ENCODE results near the gene SIRT7. TPM values are rescaled to one million over a fixed set of nuclear protein-coding genes. Genes with fewer than 3 reads are reported as not detected.

The SIRT7 gene
- total and polyA plus RNA-seq, 2 donors (not counting 3 experiments of a cell fraction or from before 2014, with no cell fraction given) = 11.6 to 28.8 TPM

DNA sequence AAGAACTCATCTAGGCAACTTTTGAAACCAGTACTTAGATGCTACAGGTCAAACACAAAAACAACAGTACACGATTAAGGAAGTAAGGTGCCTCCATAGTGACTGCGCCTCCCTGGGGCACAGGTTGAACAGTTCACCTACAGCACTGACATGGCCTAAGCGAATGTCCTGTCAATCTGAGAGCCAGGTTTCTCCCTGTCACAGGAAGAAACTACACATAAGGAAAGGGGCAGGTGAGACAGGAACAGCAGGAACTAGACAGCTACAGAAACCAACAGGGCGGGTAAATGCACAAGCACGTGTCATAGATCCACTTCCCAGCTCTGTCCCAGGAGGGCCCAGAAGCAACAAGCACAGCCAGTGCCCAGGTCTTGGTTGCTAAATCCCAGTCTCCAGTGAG is 38.9 kb downstream of the SIRT7 start:
- no peaks in the 10 kb centered on the region for H3K9me1 ChIP-seq (replicated peaks; ENCODE audit: control insufficient read depth, extremely low read depth, insufficient read depth, low read length)
- H2AFZ ChIP-seq (ENCODE audit: low read depth, low read length) = no peak overlapping the region
- peaks cover 3 to 4% of the 10 kb centered on the region in 2 experiments for H3K36me3 ChIP-seq (ENCODE audit: control insufficient read depth in 2 of 2, extremely low read depth in 1 of 2, insufficient read depth in 2 of 2, low read length in 2 of 2)
- H3K9ac ChIP-seq (replicated peaks; ENCODE audit: extremely low read depth, insufficient read depth, low read length) = no peak overlapping the region
- FAIRE-seq (no peak), DNase-seq (ENCODE audit: low read depth, low spot score) (no peak)
- H3K27me3 ChIP-seq (ENCODE audit: control insufficient read depth in 2 of 2, insufficient read depth in 2 of 2, low read length in 2 of 2) = no peaks in the 10 kb centered on the region
- no peak overlapping the region for H3K27ac ChIP-seq (ENCODE audit: insufficient read depth, low read depth, low read length)
- no peaks in the 10 kb centered on the region for H3K9me3 ChIP-seq (replicated peaks; ENCODE audit: control insufficient read depth, insufficient read depth, low read length)
- H3K4me1 ChIP-seq (ENCODE audit: control insufficient read depth, extremely low read depth, insufficient read depth, low read length) = no peaks in the 10 kb centered on the region
- H4K20me1 ChIP-seq (replicated peaks; ENCODE audit: control insufficient read depth, extremely low read depth, insufficient read depth, low read length) = no peaks in the 10 kb centered on the region
- no peaks in the 10 kb centered on the region for H3K79me2 ChIP-seq (ENCODE audit: control insufficient read depth, insufficient read depth, low read length)
- ChIA-PET CTCF (no interaction called here), POLR2A (no interaction called here)
- H3K4me3 ChIP-seq (replicated peaks in 1 of 3; ENCODE audit: insufficient read depth in 1 of 3, low read depth in 1 of 3, low read length in 3 of 3) = no peak overlapping the region
- BruUV-seq (replicated peaks) = no TSS peak
- dilution Hi-C loops (cut with MboI; ENCODE audit: extremely low pct_ligation_motif_present, low sequenced_read_pairs) (no loop called here), intact Hi-C loops (cut with micrococcal nuclease) (no loop called here)
- TF ChIP-seq JUN (IDR thresholded peaks at IDR 0.05; ENCODE audit: borderline replicate concordance, insufficient read depth, insufficient read length, low read depth) (no peak), MAX (IDR thresholded peaks at IDR 0.05; ENCODE audit: insufficient read depth, insufficient read length) (no peak), GATA2 (IDR thresholded peaks at IDR 0.05; ENCODE audit: insufficient read depth, insufficient read length, low read depth, low read length) (no peak), MYC (IDR thresholded peaks at IDR 0.05; ENCODE audit: low read depth, low read length) (no peak), FOS (IDR thresholded peaks at IDR 0.05; ENCODE audit: borderline replicate concordance, insufficient read depth, low read length) (no peak)
- H3K4me2 ChIP-seq (ENCODE audit: insufficient read depth, low read length) = no peak overlapping the region

- no peaks in the 10 kb centered on the region for H3K4me1 ChIP-seq (ENCODE audit: control insufficient read depth, extremely low read depth, insufficient read depth, low read length)
- no TSS peak for BruUV-seq (replicated peaks)
- CTCF ChIA-PET = no interaction called here
- no peak overlapping the region for H3K9ac ChIP-seq (replicated peaks; ENCODE audit: extremely low read depth, insufficient read depth, low read length)
- DNase-seq (ENCODE audit: low read depth, low spot score) (no peak), FAIRE-seq (no peak)
- no peak overlapping the region for H3K4me3 ChIP-seq (replicated peaks in 1 of 3; ENCODE audit: insufficient read depth in 1 of 3, low read depth in 1 of 3, low read length in 3 of 3)
- H3K4me2 ChIP-seq (ENCODE audit: insufficient read depth, low read length) = no peak overlapping the region
- H2AFZ ChIP-seq (ENCODE audit: low read depth, low read length) = no peak overlapping the region
- no peaks in the 10 kb centered on the region for H3K79me2 ChIP-seq (ENCODE audit: control insufficient read depth, insufficient read depth, low read length)
- H4K20me1 ChIP-seq (replicated peaks; ENCODE audit: control insufficient read depth, extremely low read depth, insufficient read depth, low read length) = no peaks in the 10 kb centered on the region
- H3K9me1 ChIP-seq (replicated peaks; ENCODE audit: control insufficient read depth, extremely low read depth, insufficient read depth, low read length) = no peaks in the 10 kb centered on the region
- peaks cover 3 to 4% of the 10 kb centered on the region in 2 experiments for H3K36me3 ChIP-seq (ENCODE audit: control insufficient read depth in 2 of 2, extremely low read depth in 1 of 2, insufficient read depth in 2 of 2, low read length in 2 of 2)
- POLR2A ChIA-PET = no interaction called here
- no peaks in the 10 kb centered on the region for H3K27me3 ChIP-seq (ENCODE audit: control insufficient read depth in 2 of 2, insufficient read depth in 2 of 2, low read length in 2 of 2)
- intact Hi-C loops (cut with micrococcal nuclease) (no loop called here), dilution Hi-C loops (cut with MboI; ENCODE audit: extremely low pct_ligation_motif_present, low sequenced_read_pairs) (no loop called here)
- no peaks in the 10 kb centered on the region for H3K9me3 ChIP-seq (replicated peaks; ENCODE audit: control insufficient read depth, insufficient read depth, low read length)
- no peak overlapping the region for H3K27ac ChIP-seq (ENCODE audit: insufficient read depth, low read depth, low read length)
- TF ChIP-seq MAX (IDR thresholded peaks at IDR 0.05; ENCODE audit: insufficient read depth, insufficient read length) (no peak), POLR2AphosphoS5 (IDR thresholded peaks at IDR 0.05; ENCODE audit: insufficient read depth, low read depth, low read length) (no peak), MYC (IDR thresholded peaks at IDR 0.05; ENCODE audit: low read depth, low read length) (no peak), CTCF (IDR thresholded peaks at IDR 0.05; ENCODE audit: extremely low read depth in 1 of 2, insufficient read depth in 1 of 2, low read depth in 1 of 2, low read length in 2 of 2) (no peak), FOS (IDR thresholded peaks at IDR 0.05; ENCODE audit: borderline replicate concordance, insufficient read depth, low read length) (no peak), EZH2 (IDR thresholded peaks at IDR 0.05; ENCODE audit: borderline replicate concordance, low read depth, low read length, severe bottlenecking) (no peak), JUN (IDR thresholded peaks at IDR 0.05; ENCODE audit: borderline replicate concordance, insufficient read depth, insufficient read length, low read depth) (no peak), GATA2 (IDR thresholded peaks at IDR 0.05; ENCODE audit: insufficient read depth, insufficient read length, low read depth, low read length) (no peak), POLR2A (IDR thresholded peaks at IDR 0.05; ENCODE audit: low read depth, low read length) (no peak)
Observed at GRCh38 chr17:81878294-81878693, 39.7 kb downstream of the SIRT7 start.
